ENCODE data around the gene MRGPRD. TPM values are rescaled to one million over a fixed set of nuclear protein-coding genes. Genes with fewer than 3 reads are reported as not detected.

Gene MRGPRD
- total RNA-seq, 1 experiment from 2014 or later: not detected

DNA sequence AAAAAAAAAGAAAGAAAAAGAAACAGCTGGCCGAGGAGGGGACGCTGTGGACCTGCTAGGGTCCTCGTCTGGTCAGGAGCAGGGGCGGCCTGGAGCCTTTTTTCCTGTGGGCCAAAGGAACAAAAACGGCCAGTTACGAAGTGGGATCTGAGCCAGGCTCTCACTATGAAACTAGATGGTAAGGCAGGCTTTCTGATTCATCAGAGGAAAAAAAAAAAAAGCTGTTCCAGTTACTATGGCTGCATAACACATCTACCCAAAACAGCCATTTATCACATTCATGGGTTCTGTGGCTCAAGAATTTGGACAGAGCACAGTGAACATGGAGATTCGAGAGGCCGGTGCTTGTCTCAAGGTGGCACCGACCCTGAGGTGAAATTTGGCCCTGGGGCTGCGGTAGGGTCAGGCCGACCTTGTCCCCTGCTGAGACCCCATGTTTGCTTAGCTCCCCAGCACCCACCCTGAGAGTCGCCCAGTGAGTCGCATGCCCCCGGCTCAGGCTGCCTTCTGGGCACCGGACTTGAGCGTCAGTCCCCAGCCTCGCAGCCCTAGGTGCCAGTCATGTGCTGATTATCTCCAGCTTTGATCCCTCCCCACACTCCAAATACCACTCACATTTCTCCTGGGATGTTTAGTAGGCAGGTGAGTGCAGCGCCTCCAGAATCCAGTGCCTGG, 34.2 kb downstream of the MRGPRD start:
- Histone ChIP-seq H3K9me2 (ENCODE audit: insufficient read depth) (no peaks in the 10 kb centered on the region), H3K4me3 (no peak overlapping the region), H3K79me2 (ENCODE audit: low read depth) (no peaks in the 10 kb centered on the region), H3K36me3 (ENCODE audit: low read depth) (no peaks in the 10 kb centered on the region), H3K9me3 (ENCODE audit: insufficient read depth, low read depth) (no peaks in the 10 kb centered on the region), H3K4me2 (no peak overlapping the region), H3K27me3 (ENCODE audit: insufficient read depth, low read depth) (no peaks in the 10 kb centered on the region), H3K4me1 (replicated peaks; ENCODE audit: insufficient read depth) (no peaks in the 10 kb centered on the region), H4K20me1 (ENCODE audit: insufficient read depth) (no peaks in the 10 kb centered on the region), H3K27ac (no peak overlapping the region), H3F3A (ENCODE audit: insufficient read depth, low read depth) (0 out of 2 replicates have a peak, but pooled peaks cover 4% of the 10 kb centered on the region), H2AFZ (no peak overlapping the region)
- intact Hi-C loops (cut with micrococcal nuclease; ENCODE audit: unreplicated experiment): no loop called here
- BruUV-seq (replicated peaks): no TSS peak
- DNase-seq: peak; percentile 36 to 74
- TF ChIP-seq EZH2 (IDR thresholded peaks at IDR 0.05; ENCODE audit: low read depth): no peak
- TF ChIP-seq, protein P1, sequence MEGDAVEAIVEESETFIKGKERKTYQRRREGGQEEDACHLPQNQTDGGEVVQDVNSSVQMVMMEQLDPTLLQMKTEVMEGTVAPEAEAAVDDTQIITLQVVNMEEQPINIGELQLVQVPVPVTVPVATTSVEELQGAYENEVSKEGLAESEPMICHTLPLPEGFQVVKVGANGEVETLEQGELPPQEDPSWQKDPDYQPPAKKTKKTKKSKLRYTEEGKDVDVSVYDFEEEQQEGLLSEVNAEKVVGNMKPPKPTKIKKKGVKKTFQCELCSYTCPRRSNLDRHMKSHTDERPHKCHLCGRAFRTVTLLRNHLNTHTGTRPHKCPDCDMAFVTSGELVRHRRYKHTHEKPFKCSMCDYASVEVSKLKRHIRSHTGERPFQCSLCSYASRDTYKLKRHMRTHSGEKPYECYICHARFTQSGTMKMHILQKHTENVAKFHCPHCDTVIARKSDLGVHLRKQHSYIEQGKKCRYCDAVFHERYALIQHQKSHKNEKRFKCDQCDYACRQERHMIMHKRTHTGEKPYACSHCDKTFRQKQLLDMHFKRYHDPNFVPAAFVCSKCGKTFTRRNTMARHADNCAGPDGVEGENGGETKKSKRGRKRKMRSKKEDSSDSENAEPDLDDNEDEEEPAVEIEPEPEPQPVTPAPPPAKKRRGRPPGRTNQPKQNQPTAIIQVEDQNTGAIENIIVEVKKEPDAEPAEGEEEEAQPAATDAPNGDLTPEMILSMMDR (conservative IDR thresholded peaks at IDR 0.05): no peak
- ChIA-PET CTCF (interaction anchor here (0.5 to 0.6 kb wide), 4 partner anchors 98 to 426 kb away, joined by 3 to 6 read pairs (median 4); no protein-coding TSS in a partner anchor), POLR2A (ENCODE audit: unreplicated experiment) (interaction anchor here (0.5 to 0.7 kb wide), 4 partner anchors 36 to 354 kb away, joined by 3 to 7 read pairs (median 4); no protein-coding TSS in a partner anchor)

DNA sequence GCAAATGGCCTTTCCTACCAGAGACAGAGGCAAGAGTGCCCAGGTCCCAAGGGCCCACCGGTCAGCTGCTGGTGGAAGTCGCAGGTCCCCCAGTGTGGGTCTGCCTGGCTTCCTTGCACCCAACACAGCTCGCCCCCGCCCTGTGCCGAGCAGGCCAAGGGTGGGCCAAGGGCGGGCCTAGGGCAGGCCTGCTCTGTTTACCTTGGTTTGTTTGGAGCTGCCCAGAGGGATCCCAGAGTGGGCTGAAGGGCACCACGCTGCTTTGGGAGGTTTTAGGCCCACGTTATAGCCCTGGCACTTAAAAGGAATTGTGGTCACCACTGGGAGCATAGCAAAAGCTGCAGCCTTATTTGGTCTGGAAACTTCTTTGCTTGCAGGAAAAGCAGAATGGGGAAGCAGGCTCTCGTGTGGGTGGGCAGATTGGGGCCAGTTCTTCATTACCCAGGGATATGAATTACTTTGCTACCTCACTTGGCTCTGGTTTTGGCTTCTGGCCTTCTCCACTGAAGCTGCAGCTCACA, 38.0 kb downstream of the MRGPRD start:
- ChIA-PET POLR2A (ENCODE audit: unreplicated experiment) (no interaction called here), CTCF (no interaction called here)
- H3K36me3 ChIP-seq (ENCODE audit: low read depth): no peaks in the 10 kb centered on the region
- no peak overlapping the region for H3K4me3 ChIP-seq
- TF ChIP-seq, protein P1 (conservative IDR thresholded peaks at IDR 0.05): no peak
- TF ChIP-seq EZH2 (IDR thresholded peaks at IDR 0.05; ENCODE audit: low read depth): no peak
- H3K4me1 ChIP-seq (replicated peaks; ENCODE audit: insufficient read depth): no peaks in the 10 kb centered on the region
- H3K9me3 ChIP-seq (ENCODE audit: insufficient read depth, low read depth): no peaks in the 10 kb centered on the region
- H2AFZ ChIP-seq: no peak overlapping the region
- no peaks in the 10 kb centered on the region for H3K9me2 ChIP-seq (ENCODE audit: insufficient read depth)
- H3K27me3 ChIP-seq (ENCODE audit: insufficient read depth, low read depth): no peaks in the 10 kb centered on the region
- intact Hi-C loops (cut with micrococcal nuclease; ENCODE audit: unreplicated experiment): no loop called here
- H4K20me1 ChIP-seq (ENCODE audit: insufficient read depth): no peaks in the 10 kb centered on the region
- DNase-seq: no peak
- no peaks in the 10 kb centered on the region for H3K79me2 ChIP-seq (ENCODE audit: low read depth)
- BruUV-seq (replicated peaks): TSS peak; percentile 21
- no peak overlapping the region for H3K27ac ChIP-seq
- H3F3A ChIP-seq (ENCODE audit: insufficient read depth, low read depth): 0 out of 2 replicates have a peak, but pooled peaks cover 7% of the 10 kb centered on the region
- no peak overlapping the region for H3K4me2 ChIP-seq

DNA sequence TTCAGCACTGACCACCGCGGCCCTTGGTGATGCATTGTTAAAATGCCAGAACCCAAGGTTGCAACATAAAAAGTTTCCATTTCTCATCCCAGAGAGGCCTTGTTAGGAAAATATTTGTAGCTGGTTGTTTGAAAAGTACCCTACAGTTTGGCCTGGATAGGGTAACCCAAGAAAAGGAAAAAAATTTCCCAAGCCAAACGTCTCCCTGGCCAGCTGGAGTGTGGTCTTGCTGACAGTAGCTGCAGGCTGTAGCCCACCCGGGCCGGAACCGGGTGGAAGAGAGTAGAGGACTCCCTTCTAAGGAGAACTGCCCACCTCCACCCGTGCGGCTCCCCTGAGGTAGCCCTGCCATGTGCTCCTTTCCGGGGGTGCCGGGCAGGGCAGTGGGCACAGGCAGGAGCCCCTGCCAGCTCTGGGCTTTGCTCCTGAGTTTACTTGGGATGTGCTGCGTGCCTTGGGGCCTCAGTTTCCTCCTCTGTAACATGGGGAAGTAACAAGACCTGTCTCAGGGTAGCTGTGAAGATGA, 38.6 kb downstream of the MRGPRD start:
- Histone ChIP-seq H3K36me3 (ENCODE audit: low read depth) (no peaks in the 10 kb centered on the region), H3K4me2 (no peak overlapping the region), H2AFZ (no peak overlapping the region), H3K9me2 (ENCODE audit: insufficient read depth) (no peaks in the 10 kb centered on the region), H3K4me1 (replicated peaks; ENCODE audit: insufficient read depth) (no peaks in the 10 kb centered on the region), H3K9me3 (ENCODE audit: insufficient read depth, low read depth) (no peaks in the 10 kb centered on the region), H3K27ac (no peak overlapping the region), H3K27me3 (ENCODE audit: insufficient read depth, low read depth) (no peaks in the 10 kb centered on the region), H3K79me2 (ENCODE audit: low read depth) (no peaks in the 10 kb centered on the region), H4K20me1 (ENCODE audit: insufficient read depth) (no peaks in the 10 kb centered on the region), H3K4me3 (no peak overlapping the region), H3F3A (ENCODE audit: insufficient read depth, low read depth) (0 out of 2 replicates have a peak, but pooled peaks cover 7% of the 10 kb centered on the region)
- POLR2A ChIA-PET (ENCODE audit: unreplicated experiment): interaction anchor here (0.7 kb wide), 1 partner anchor 750 kb away, joined by 5 read pairs; no protein-coding TSS in a partner anchor
- intact Hi-C loops (cut with micrococcal nuclease; ENCODE audit: unreplicated experiment): no loop called here
- DNase-seq: no peak
- CTCF ChIA-PET: no interaction called here
- TF ChIP-seq, protein P1 (conservative IDR thresholded peaks at IDR 0.05): no peak
- no peak for TF ChIP-seq EZH2 (IDR thresholded peaks at IDR 0.05; ENCODE audit: low read depth)
- BruUV-seq (replicated peaks): no TSS peak

All from PC-9 (cell line).